ENCODE data around the gene ADAMTS18.

- TF ChIP-seq POLR2A (IDR thresholded peaks at IDR 0.05) = no peak
- TF ChIP-seq CTCF (IDR thresholded peaks at IDR 0.05) = no peak
Observed at GRCh38 chr16:77408607-77409006, 26.2 kb downstream of the ADAMTS18 start.

All from body of pancreas (tissue), 4 donors.